Eye (tissue), 1 donor: ENCODE results near the gene CD109.

Source experiments
- DNase-seq: peaks from one replicate; pipeline ENCODE4 v3.0.0-alpha.2; 2015

The CD109 gene

DNA sequence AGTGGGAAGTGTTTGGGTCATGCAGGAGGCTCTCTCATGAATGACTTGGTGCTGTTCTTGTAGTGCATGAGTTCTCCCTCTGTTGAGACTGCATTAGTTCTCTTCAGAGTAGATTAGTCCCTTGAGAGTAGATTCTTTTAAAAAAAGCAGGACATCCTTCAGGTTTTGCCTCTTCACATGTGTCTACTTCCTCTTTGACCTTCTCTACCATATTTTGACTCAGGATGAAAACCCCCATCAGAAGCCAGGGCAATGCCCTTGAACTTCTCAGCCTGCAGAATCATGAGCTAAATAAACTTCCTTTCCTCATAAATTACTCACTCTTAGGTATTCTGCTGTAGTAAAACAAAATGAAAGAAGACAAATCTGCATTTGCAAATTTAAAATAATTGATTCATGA, 170.3 kb downstream of the CD109 start:
- no peak for DNase-seq

- no peak for DNase-seq
These were observed 171.4 kb downstream of the CD109 start for GRCh38 chr6:73867411-73867810.

GRCh38 chr6:73870907-73871306, 174.9 kb downstream of the CD109 start:
- DNase-seq = no peak

DNA sequence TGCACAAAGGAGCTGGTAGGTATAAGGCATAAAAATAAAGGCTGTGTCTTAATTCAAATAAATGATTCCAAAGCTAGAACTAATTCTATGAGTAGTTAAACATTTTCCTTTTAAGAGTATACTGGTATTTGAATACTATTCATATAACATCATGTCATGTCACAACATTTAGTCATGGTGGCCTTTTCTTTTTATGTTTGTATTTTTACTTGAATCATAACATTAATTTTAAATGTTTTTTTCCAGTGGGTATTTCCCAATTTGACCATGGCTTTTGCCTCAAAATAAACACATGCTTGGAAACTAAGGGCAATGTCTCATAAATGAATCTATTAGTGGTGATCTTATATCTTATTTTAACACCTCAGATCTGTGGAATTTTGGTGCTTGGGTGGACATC, 177.1 kb downstream of the CD109 start:
- DNase-seq = no peak
